DOHH2 (cell line): Measurements from ENCODE around the gene RAET1L.

ENCODE experiments used
- EZH2phosphoT487 ChIP-seq: fragments of 200-600 bp; sonication (generic); IDR thresholded peaks from 2 replicates; pipeline ENCODE4 v1.6.1; 2017; ENCODE audit warnings: borderline replicate concordance, mild to moderate bottlenecking, antibody characterized with exemption, low read length, moderate library complexity, mixed read lengths
- TF ChIP-seq, protein P1 (sequence below): fragments of 200-600 bp; sonication (generic); IDR thresholded peaks from one replicate; pipeline ENCODE4 v1.5.1; 2014; ENCODE audit warnings: antibody characterized with exemption, mild to moderate bottlenecking, low read depth, low read length; ENCODE audit not compliant: poor library complexity, severe bottlenecking

DNA sequence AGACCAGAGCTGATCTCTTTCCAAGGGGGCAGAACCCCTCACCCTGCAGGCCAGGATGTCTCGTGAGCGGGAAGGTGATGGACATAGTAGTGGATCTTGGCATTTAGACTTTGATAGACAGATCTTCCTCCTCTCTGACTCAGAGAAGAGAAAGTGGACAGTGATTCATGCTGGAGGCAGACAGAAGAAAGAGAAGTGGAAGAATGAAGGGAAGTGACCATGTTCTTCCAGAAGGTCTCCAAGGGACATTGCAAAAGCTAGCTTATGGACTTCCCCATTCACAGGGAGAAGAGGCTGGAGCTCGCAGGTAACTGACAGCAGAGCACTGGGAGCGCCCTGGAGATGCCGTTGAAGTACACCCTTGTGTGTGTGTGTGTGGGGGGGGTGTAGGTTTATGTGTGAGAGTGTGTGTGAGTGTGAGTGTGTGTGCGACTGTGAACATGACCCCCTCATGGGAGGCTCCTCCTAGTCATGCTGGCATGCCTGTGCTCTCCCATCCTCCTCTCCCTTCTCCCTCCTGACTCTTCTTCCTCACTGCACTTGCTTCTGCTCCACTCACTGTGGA, 8.0 kb upstream of the RAET1L start:
- TF ChIP-seq, protein P1, sequence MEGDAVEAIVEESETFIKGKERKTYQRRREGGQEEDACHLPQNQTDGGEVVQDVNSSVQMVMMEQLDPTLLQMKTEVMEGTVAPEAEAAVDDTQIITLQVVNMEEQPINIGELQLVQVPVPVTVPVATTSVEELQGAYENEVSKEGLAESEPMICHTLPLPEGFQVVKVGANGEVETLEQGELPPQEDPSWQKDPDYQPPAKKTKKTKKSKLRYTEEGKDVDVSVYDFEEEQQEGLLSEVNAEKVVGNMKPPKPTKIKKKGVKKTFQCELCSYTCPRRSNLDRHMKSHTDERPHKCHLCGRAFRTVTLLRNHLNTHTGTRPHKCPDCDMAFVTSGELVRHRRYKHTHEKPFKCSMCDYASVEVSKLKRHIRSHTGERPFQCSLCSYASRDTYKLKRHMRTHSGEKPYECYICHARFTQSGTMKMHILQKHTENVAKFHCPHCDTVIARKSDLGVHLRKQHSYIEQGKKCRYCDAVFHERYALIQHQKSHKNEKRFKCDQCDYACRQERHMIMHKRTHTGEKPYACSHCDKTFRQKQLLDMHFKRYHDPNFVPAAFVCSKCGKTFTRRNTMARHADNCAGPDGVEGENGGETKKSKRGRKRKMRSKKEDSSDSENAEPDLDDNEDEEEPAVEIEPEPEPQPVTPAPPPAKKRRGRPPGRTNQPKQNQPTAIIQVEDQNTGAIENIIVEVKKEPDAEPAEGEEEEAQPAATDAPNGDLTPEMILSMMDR: no peak
- no peak for TF ChIP-seq EZH2phosphoT487
